H1 (cell line): Measurements from ENCODE around the gene ADM5. TPM values are rescaled to one million over a fixed set of nuclear protein-coding genes. Genes with fewer than 3 reads are reported as not detected.

Source experiments
- CTCF ChIA-PET: fragments of 300-600 bp; sonication (Branson Sonifier 250); formaldehyde crosslinking; loops from one replicate; lab custom pipeline; 2021; ENCODE audit not compliant: partially characterized antibody; lab: Charles Lee
- POLR2A ChIA-PET: fragments of 300-600 bp; sonication (Branson Sonifier 250); formaldehyde crosslinking; loops from one replicate; lab custom pipeline; 2021; ENCODE audit warnings: inconsistent platforms; ENCODE audit not compliant: partially characterized antibody; lab: Charles Lee
- DNase-seq, 2 experiments: peaks; one replicate each; pipeline versions ENCODE4 v3.0.0 to v3.0.0-alpha.2; 2010 to 2022; ENCODE audit warnings: low spot score in 2 of 2, low read depth in 1 of 2, mixed read lengths in 1 of 2
- FAIRE-seq: peaks from 2 replicates; lab custom pipeline; 2011; peaks lifted over from hg19 to GRCh38; lab: Jason Lieb, UNC
- H2AFZ ChIP-seq: 2 replicates; pipeline ENCODE4 v1.8.1; 2012; ENCODE audit warnings: low read length, inconsistent platforms
- H2AK5ac ChIP-seq: 2 replicates; pipeline ENCODE4 v1.6.1; 2013; ENCODE audit warnings: low read depth, low read length
- H2BK120ac ChIP-seq: replicated peaks from 2 replicates; pipeline ENCODE3; 2013; ENCODE audit warnings: low read depth, low read length, inconsistent platforms
- H2BK12ac ChIP-seq: 2 replicates; pipeline ENCODE4 v1.6.1; 2013; ENCODE audit warnings: low read depth, low read length
- H2BK15ac ChIP-seq: 2 replicates; pipeline ENCODE4 v1.6.1; 2013; ENCODE audit warnings: low read length
- H2BK20ac ChIP-seq: 2 replicates; pipeline ENCODE4 v1.6.1; 2013; ENCODE audit warnings: low read length
- H2BK5ac ChIP-seq: 2 replicates; pipeline ENCODE4 v1.6.1; 2013; ENCODE audit warnings: low read depth, low read length
- H3K14ac ChIP-seq: 2 replicates; pipeline ENCODE4 v1.6.1; 2013; ENCODE audit warnings: inconsistent platforms; ENCODE audit not compliant: insufficient read length
- H3K18ac ChIP-seq: 2 replicates; pipeline ENCODE4 v1.6.1; 2013; ENCODE audit warnings: low read length; ENCODE audit errors: extremely low read depth
- H3K23ac ChIP-seq: 2 replicates; pipeline ENCODE4 v1.6.1; 2013; ENCODE audit warnings: inconsistent platforms; ENCODE audit not compliant: insufficient read length
- H3K23me2 ChIP-seq: 2 replicates; pipeline ENCODE4 v1.6.1; 2013; ENCODE audit warnings: low read depth, low read length
- H3K27ac ChIP-seq: 2 replicates; pipeline ENCODE4 v1.6.1; 2011; ENCODE audit warnings: low read depth, low read length, inconsistent platforms
- H3K27me3 ChIP-seq, 4 experiments: replicated peaks in 1 of 4; 1 replicate in 1 of 4; 2 replicates in 3 of 4; pipeline versions ENCODE4 v1.6.1 to v1.8.1; 2011 to 2013; ENCODE audit warnings: low read length in 3 of 4, mild to moderate bottlenecking in 3 of 4, inconsistent platforms in 2 of 4, mixed read lengths in 2 of 4, moderate library complexity in 1 of 4; ENCODE audit not compliant: control insufficient read depth in 3 of 4, insufficient read depth in 3 of 4; ENCODE audit errors: extremely low read depth in 1 of 4
- H3K36me3 ChIP-seq, 4 experiments: 2 replicates each; pipeline versions ENCODE4 v1.6.1 to v1.8.1; 2011 to 2013; ENCODE audit warnings: mild to moderate bottlenecking in 4 of 4, low read length in 3 of 4, moderate library complexity in 2 of 4, control low read depth in 1 of 4, inconsistent platforms in 1 of 4; ENCODE audit not compliant: insufficient read depth in 4 of 4, control insufficient read depth in 2 of 4
- H3K4ac ChIP-seq: replicated peaks from 2 replicates; pipeline ENCODE3; 2013; ENCODE audit warnings: low read length, low read depth, mixed read lengths, inconsistent platforms; ENCODE audit not compliant: insufficient read length
- H3K4me1 ChIP-seq, 4 experiments: replicated peaks in 1 of 4; 1 replicate in 1 of 4; 2 replicates in 3 of 4; pipeline versions ENCODE4 v1.6.1 to v1.8.1; 2011 to 2013; ENCODE audit warnings: low read length in 3 of 4, inconsistent platforms in 2 of 4, mixed read lengths in 1 of 4; ENCODE audit not compliant: insufficient read depth in 4 of 4, control insufficient read depth in 3 of 4
- H3K4me2 ChIP-seq, 2 experiments: 2 replicates each; pipeline versions ENCODE4 v1.6.1 to v1.8.1; 2011 to 2013; ENCODE audit warnings: low read depth in 2 of 2, low read length in 2 of 2, control low read depth in 1 of 2, inconsistent platforms in 1 of 2, mild to moderate bottlenecking in 1 of 2; ENCODE audit not compliant: insufficient read depth in 1 of 2
- H3K4me3 ChIP-seq, 4 experiments: fragments of 200-600, 300-600 bp in 1 of 4; sonication (generic), shearing (Covaris generic), sonication (Bioruptor Twin) in 1 of 4; 2 replicates each; pipeline versions ENCODE4 v1.5.1 to v1.8.1; 2011 to 2016; ENCODE audit warnings: low read length in 4 of 4, low read depth in 3 of 4, control low read depth in 2 of 4, inconsistent platforms in 2 of 4, mild to moderate bottlenecking in 2 of 4, mixed read lengths in 1 of 4, moderate library complexity in 1 of 4; ENCODE audit not compliant: insufficient read depth in 2 of 4; ENCODE audit errors: extremely low read depth in 1 of 4
- H3K56ac ChIP-seq: replicated peaks from 2 replicates; pipeline ENCODE3; 2013; ENCODE audit warnings: low read depth, mild to moderate bottlenecking, mixed read lengths, low read length, inconsistent platforms; ENCODE audit not compliant: insufficient read length
- H3K79me1 ChIP-seq: 2 replicates; pipeline ENCODE4 v1.6.1; 2013; ENCODE audit warnings: low read depth, low read length, control low read depth
- H3K79me2 ChIP-seq, 2 experiments: 2 replicates each; pipeline versions ENCODE4 v1.6.1 to v1.8.1; 2012 to 2013; ENCODE audit warnings: low read length in 2 of 2, mild to moderate bottlenecking in 2 of 2, inconsistent platforms in 1 of 2; ENCODE audit not compliant: insufficient read depth in 2 of 2, control insufficient read depth in 1 of 2
- H3K9ac ChIP-seq, 4 experiments: replicated peaks in 1 of 4; 1 replicate in 1 of 4; 2 replicates in 3 of 4; pipeline versions ENCODE4 v1.6.1 to v1.8.1; 2011 to 2013; ENCODE audit warnings: low read depth in 3 of 4, low read length in 3 of 4, control low read depth in 2 of 4, mild to moderate bottlenecking in 2 of 4, moderate library complexity in 2 of 4, inconsistent platforms in 1 of 4; ENCODE audit errors: extremely low read depth in 1 of 4
- H3K9me3 ChIP-seq, 2 experiments: 2 replicates each; pipeline versions ENCODE4 v1.6.1 to v1.8.1; 2012 to 2013; ENCODE audit warnings: mild to moderate bottlenecking in 2 of 2, moderate library complexity in 2 of 2, control low read depth in 1 of 2, inconsistent platforms in 1 of 2, low read depth in 1 of 2, low read length in 1 of 2, mixed read lengths in 1 of 2; ENCODE audit not compliant: insufficient read depth in 2 of 2
- H4K20me1 ChIP-seq, 2 experiments: replicated peaks in 1 of 2; 2 replicates each; pipeline versions ENCODE3 to v1.8.1; 2011 to 2013; ENCODE audit warnings: inconsistent platforms in 2 of 2, low read length in 2 of 2, mild to moderate bottlenecking in 1 of 2; ENCODE audit not compliant: insufficient read depth in 2 of 2, control insufficient read depth in 1 of 2
- H4K5ac ChIP-seq: 2 replicates; pipeline ENCODE4 v1.6.1; 2013; ENCODE audit warnings: low read length, low read depth, mixed read lengths, inconsistent platforms; ENCODE audit not compliant: insufficient read length
- H4K8ac ChIP-seq: 2 replicates; pipeline ENCODE4 v1.8.0; 2013; ENCODE audit warnings: mild to moderate bottlenecking, moderate library complexity, low read length, inconsistent platforms; ENCODE audit not compliant: insufficient read depth; ENCODE audit errors: extremely low read depth
- H4K91ac ChIP-seq: replicated peaks from 2 replicates; pipeline ENCODE3; 2013; ENCODE audit warnings: low read length, mixed read lengths, inconsistent platforms; ENCODE audit not compliant: insufficient read length
- JUND ChIP-seq: IDR thresholded peaks from 2 replicates; pipeline ENCODE4 v1.6.1; 2011; ENCODE audit warnings: mild to moderate bottlenecking, improper control_type of control experiment, low read length
- POLR2A ChIP-seq, 2 experiments: IDR thresholded peaks; 1 replicate in 1 of 2; 2 replicates in 1 of 2; pipeline ENCODE4 v1.6.1; 2011; ENCODE audit warnings: low read depth in 2 of 2, low read length in 2 of 2, mild to moderate bottlenecking in 2 of 2; ENCODE audit errors: control extremely low read depth in 1 of 2
- WGBS, 2 experiments: shearing (Covaris generic) in 1 of 2; methylation state at CpG; one replicate each; pipeline versions ENCODE4 v1.1.6 to v1.1.7; 2013 to 2015; ENCODE audit warnings: low lambda C conversion rate in 2 of 2, mixed read lengths in 2 of 2, inconsistent platforms in 1 of 2, low coverage in 1 of 2, missing lambda C conversion rate in 1 of 2; ENCODE audit not compliant: insufficient replicate concordance in 2 of 2, insufficient coverage in 1 of 2, insufficient read length in 1 of 2; ENCODE audit errors: extremely low coverage in 1 of 2, missing lambda C conversion rate in 1 of 2; 5-methylcytosine and 5-hydroxymethylcytosine counted together
- polyA plus RNA-seq, 7 experiments: library from polyadenylated mRNA; depleted of rRNA in 3 of 7; stranded (reverse) in 5 of 7; unstranded in 2 of 7; fragments of >200 nt in 5 of 7; fragments of 200-250 nt in 2 of 7; gene quantifications; 1 replicate in 5 of 7; 2 replicates in 1 of 7; 4 replicates in 1 of 7; pipeline versions ENCODE4 v1.2.1 to v1.2.3, GENCODE V29; 2011 to 2013; ENCODE audit warnings: missing spikeins in 2 of 7, mixed read lengths in 2 of 7
- total RNA-seq: library from RNA; stranded (reverse); fragmentation: NEBNext Ultra II Directional; extraction: Animal tissue kit (Norgen Biotek cat#: 25700); gene quantifications from 2 replicates; pipeline ENCODE4 v1.2.1, GENCODE V29; 2021

Gene ADM5
- total and polyA plus RNA-seq, 2 of the 8 experiments (the other 6 are each of a cell fraction or from before 2014, with no cell fraction given): 2.5 to 2.6 TPM

DNA sequence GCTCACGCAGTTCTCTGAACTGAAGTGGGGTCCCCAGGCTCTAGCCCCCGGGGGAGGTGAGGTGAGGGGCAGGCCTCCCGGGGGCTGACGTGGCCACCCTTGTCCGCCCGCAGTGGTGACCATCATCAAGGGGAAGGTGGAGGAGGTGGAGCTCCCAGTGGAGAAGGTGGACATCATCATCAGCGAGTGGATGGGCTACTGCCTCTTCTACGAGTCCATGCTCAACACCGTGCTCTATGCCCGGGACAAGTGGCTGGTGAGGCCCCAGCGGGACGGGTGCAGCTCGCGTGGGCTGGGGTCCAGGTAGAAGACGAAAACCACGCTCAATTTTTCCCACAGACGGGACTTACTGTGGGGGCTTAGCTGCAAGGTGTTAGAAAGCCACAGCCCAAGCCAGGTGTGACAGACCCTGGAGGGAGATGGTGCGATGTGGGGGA lies 5.6 kb upstream of the ADM5 start:
- Histone ChIP-seq H2BK12ac (no peak overlapping the region), H3K4me2 (no peak overlapping the region), H4K8ac (no peak overlapping the region; the same call in 1 of the 2 replicates), H3K23me2 (no peaks in the 10 kb centered on the region; the same call in 1 of the 2 replicates), H2BK20ac (no peak overlapping the region), H3K14ac (no peak overlapping the region), H3K9ac (no peak overlapping the region), H3K27ac (no peak overlapping the region), H2BK15ac (no peak overlapping the region), H3K36me3 (peaks cover 26 to 59% (median 42%) of the 10 kb centered on the region in 4 experiments), H4K91ac (no peak overlapping the region), H4K20me1 (peaks cover 30 to 54% of the 10 kb centered on the region in 2 experiments), H3K18ac (no peak overlapping the region), H3K4me1 (peaks cover 2 to 22% (median 14%) of the 10 kb centered on the region in 4 experiments), H2BK5ac (0 out of 2 replicates have a peak overlapping the region, but pooled peaks have one; percentile 12), H3K56ac (no peak overlapping the region), H2AFZ (no peak overlapping the region), H3K79me2 (peaks cover 10 to 39% of the 10 kb centered on the region in 2 experiments), H3K4ac (no peak overlapping the region), H3K23ac (no peak overlapping the region), H3K4me3 (no peak overlapping the region), H4K5ac (no peak overlapping the region), H2BK120ac (no peak overlapping the region), H2AK5ac (no peak overlapping the region), H3K9me3 (no peaks in the 10 kb centered on the region), H3K27me3 (no peaks in the 10 kb centered on the region), H3K79me1 (peaks cover 16% of the 10 kb centered on the region)
- TF ChIP-seq POLR2A (IDR thresholded peaks at IDR 0.05; ENCODE audit: control extremely low read depth in 1 of 2, low read depth in 2 of 2, low read length in 2 of 2) (peak in 1 of 2 experiments; percentile 48; a peak in 1 of 3 replicates), JUND (no peak)
- CTCF ChIA-PET: interaction anchor here (0.6 to 2.8 kb wide), 21 partner anchors 11 to 225 kb away, joined by 3 to 13 read pairs (median 3); no protein-coding TSS in a partner anchor
- 98% methylated on average over 18 of the region's 18 CpGs; no CpG with 5 or more reads in 1 of the 2 experiments for WGBS, 2 experiments
- no peak for DNase-seq
- no peak for FAIRE-seq
- POLR2A ChIA-PET: interaction anchor here (0.8 to 12.2 kb wide), 17 partner anchors 5 to 167 kb away, joined by 3 to 168 read pairs (median 4); partner anchors contain the start of genes NOSIP, PRMT1, PRRG2 and PTOV1
